GM12878 (cell line): ENCODE data around the gene PI4KB. TPM values are rescaled to one million over a fixed set of nuclear protein-coding genes. Genes with fewer than 3 reads are reported as not detected.
A peak's percentile ranks its signal among the peaks of the same experiment; 100 is the strongest.

Source experiments
- CHD2 ChIP-seq: IDR thresholded peaks from 2 replicates; pipeline ENCODE4 v1.6.1; 2011; ENCODE audit warnings: low read depth, low read length, improper control_type of control experiment, borderline replicate concordance
- CREB1 ChIP-seq: IDR thresholded peaks from 2 replicates; pipeline ENCODE4 v1.6.1; 2012; ENCODE audit warnings: low read depth, mild to moderate bottlenecking, inconsistent platforms
- JUNB ChIP-seq: IDR thresholded peaks from 2 replicates; pipeline ENCODE4 v1.6.1; 2016; ENCODE audit warnings: antibody characterized with exemption, mild to moderate bottlenecking
- NR2C1 ChIP-seq: fragments of 450-650 bp; IDR thresholded peaks from 2 replicates; pipeline ENCODE4 v1.6.1; 2017; ENCODE audit warnings: antibody characterized with exemption, mild to moderate bottlenecking, moderate library complexity
- POLR2AphosphoS2 ChIP-seq: IDR thresholded peaks from 2 replicates; pipeline ENCODE4 v1.6.1; 2011; ENCODE audit warnings: low read depth, mild to moderate bottlenecking, low read length, improper control_type of control experiment, moderate library complexity
- RAD51 ChIP-seq: fragments of 450-650 bp; IDR thresholded peaks from 2 replicates; pipeline ENCODE4 v1.6.1; 2016; ENCODE audit warnings: moderate library complexity, mild to moderate bottlenecking, inconsistent platforms
- SRF ChIP-seq, 2 experiments: IDR thresholded peaks; 2 replicates each; pipeline ENCODE4 v1.6.1; 2011; ENCODE audit warnings: low read depth in 2 of 2, low read length in 2 of 2, mild to moderate bottlenecking in 1 of 2, moderate library complexity in 1 of 2
- ZNF24 ChIP-seq: fragments of 450-650 bp; IDR thresholded peaks from 2 replicates; pipeline ENCODE4 v1.6.1; 2017; ENCODE audit warnings: antibody characterized with exemption, mild to moderate bottlenecking
- ZSCAN29 ChIP-seq: fragments of 450-650 bp; IDR thresholded peaks from 2 replicates; pipeline ENCODE4 v1.6.1; 2017; ENCODE audit warnings: mild to moderate bottlenecking, moderate library complexity
- ZZZ3 ChIP-seq: IDR thresholded peaks from 2 replicates; pipeline ENCODE4 v1.6.1; 2011; ENCODE audit warnings: low read depth; ENCODE audit not compliant: control insufficient read depth, insufficient read length
- polyA plus RNA-seq, 11 experiments: library from polyadenylated mRNA; depleted of rRNA in 4 of 11; unstranded in 6 of 11; stranded (reverse) in 5 of 11; fragments of >200 nt; fragmentation: Nextera tagmentation in 4 of 11; fragmentation: Illumina TruSeq in 1 of 11; extraction: Ambion mirVana in 4 of 11; extraction: Trizol in 1 of 11; gene quantifications; 1 replicate in 1 of 11; 2 replicates in 10 of 11; pipeline versions ENCODE4 v1.2.1 to v1.2.3, GENCODE V29; 2011 to 2016; ENCODE audit warnings: inconsistent platforms in 2 of 11, missing spikeins in 2 of 11, low read depth in 1 of 11
- total RNA-seq, 4 experiments: library from RNA; depleted of rRNA in 3 of 4; stranded (reverse); fragments of >200 nt in 3 of 4; fragmentation: Illumina TruSeq in 1 of 4; extraction: Trizol in 1 of 4; gene quantifications; 2 replicates each; pipeline versions ENCODE4 v1.2.1 to v1.2.3, GENCODE V29; 2013 to 2021
- TF ChIP-seq, protein P1 (sequence below): fragments of 150-350 bp; IDR thresholded peaks from 2 replicates; pipeline ENCODE4 v1.6.1; 2014; ENCODE audit warnings: mild to moderate bottlenecking, low read depth, low read length
- TF ChIP-seq, protein P2 (sequence below): fragments of 450-650 bp; formaldehyde crosslinking; IDR thresholded peaks from 2 replicates; pipeline ENCODE4 v1.4.0; 2020; ENCODE audit warnings: mild to moderate bottlenecking, moderate library complexity
- TF ChIP-seq, protein P3 (sequence below): fragments of 450-650 bp; IDR thresholded peaks from 2 replicates; pipeline ENCODE4 v1.6.1; 2017; ENCODE audit warnings: mild to moderate bottlenecking, low read depth, inconsistent platforms; ENCODE audit not compliant: poor library complexity, severe bottlenecking
- TF ChIP-seq, protein P4 (sequence below): fragments of 450-650 bp; conservative IDR thresholded peaks from 2 replicates; pipeline ENCODE4 v1.6.1; 2017; ENCODE audit warnings: mild to moderate bottlenecking, moderate library complexity
- TF ChIP-seq, protein P5 (sequence below): fragments of 450-650 bp; IDR thresholded peaks from 2 replicates; pipeline ENCODE4 v1.6.1; 2017; ENCODE audit warnings: mild to moderate bottlenecking
- TF ChIP-seq, protein P6 (sequence below): IDR thresholded peaks from 2 replicates; pipeline ENCODE4 v1.6.1; 2011; ENCODE audit warnings: low read depth, mild to moderate bottlenecking, low read length, moderate library complexity, borderline replicate concordance; ENCODE audit errors: extremely low read depth

Gene PI4KB
- total and polyA plus RNA-seq, 10 of the 15 experiments (the other 5 are each of a cell fraction or from before 2014, with no cell fraction given), result 3.3 to 88.3 (median 51.7) TPM

DNA sequence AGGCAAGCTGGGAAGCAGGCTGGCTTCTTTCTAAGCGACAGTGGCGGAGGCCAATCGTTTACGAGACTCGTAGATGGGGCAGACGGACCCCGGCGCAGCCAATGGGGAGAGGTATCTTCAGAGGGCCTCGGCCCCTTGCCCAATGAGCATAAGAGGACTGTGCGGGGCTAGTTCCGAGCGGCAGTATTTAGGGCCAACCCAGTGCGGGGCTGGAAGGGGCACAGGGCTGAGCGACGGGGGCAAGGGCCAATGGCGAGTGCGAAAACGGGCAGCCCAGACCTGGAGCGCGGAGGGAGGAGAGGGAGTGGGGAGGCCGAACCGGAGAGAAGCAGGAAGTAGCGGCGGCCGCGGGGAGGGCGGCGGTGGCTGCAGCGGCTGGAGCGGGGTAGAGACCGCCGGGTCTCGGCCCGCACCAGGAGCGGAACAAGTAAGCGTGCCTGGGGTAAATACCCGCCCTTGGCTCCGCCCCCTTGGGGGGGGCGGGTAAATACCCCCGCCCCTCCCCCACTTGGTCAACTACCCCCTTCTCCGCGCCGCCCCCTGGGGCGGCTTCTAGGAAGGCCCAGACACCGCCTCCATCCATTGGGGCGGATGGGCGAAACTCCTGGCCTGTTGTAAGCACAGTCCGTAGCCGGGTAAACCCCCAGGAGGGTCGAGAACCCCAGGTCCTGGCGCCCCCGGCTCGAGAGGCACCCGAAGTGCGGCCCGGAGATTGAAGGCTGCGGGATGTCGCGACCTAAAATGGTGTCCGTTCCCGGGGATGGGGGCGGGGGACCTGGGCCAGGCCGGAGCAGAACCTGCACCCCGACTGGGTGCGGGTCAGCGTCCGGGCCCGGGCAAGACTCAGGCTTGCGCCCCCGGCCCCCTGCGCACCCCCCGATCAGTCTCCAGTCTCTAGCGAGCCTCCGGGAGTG is 45.0 kb downstream of the PI4KB start, which contains the start of gene ZNF687 (continued):
- TF ChIP-seq, protein P1, sequence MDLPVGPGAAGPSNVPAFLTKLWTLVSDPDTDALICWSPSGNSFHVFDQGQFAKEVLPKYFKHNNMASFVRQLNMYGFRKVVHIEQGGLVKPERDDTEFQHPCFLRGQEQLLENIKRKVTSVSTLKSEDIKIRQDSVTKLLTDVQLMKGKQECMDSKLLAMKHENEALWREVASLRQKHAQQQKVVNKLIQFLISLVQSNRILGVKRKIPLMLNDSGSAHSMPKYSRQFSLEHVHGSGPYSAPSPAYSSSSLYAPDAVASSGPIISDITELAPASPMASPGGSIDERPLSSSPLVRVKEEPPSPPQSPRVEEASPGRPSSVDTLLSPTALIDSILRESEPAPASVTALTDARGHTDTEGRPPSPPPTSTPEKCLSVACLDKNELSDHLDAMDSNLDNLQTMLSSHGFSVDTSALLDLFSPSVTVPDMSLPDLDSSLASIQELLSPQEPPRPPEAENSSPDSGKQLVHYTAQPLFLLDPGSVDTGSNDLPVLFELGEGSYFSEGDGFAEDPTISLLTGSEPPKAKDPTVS, result peak; percentile 37; the same call in 1 of the 2 replicates
- no peak for TF ChIP-seq ZZZ3
- TF ChIP-seq JUNB, result no peak
- TF ChIP-seq POLR2AphosphoS2, result 0 out of 2 replicates have a peak, but pooled peaks have one; percentile 65
- TF ChIP-seq SRF (IDR thresholded peaks at IDR 0.05; ENCODE audit: low read depth in 2 of 2, low read length in 2 of 2), result 0 out of 4 replicates have a peak, but pooled peaks of 1 of the 2 experiments have one; percentile 6
- TF ChIP-seq NR2C1, result peak; percentile 57
- no peak for TF ChIP-seq ZNF24
- TF ChIP-seq CHD2, result peak; percentile 98
- TF ChIP-seq, protein P2, sequence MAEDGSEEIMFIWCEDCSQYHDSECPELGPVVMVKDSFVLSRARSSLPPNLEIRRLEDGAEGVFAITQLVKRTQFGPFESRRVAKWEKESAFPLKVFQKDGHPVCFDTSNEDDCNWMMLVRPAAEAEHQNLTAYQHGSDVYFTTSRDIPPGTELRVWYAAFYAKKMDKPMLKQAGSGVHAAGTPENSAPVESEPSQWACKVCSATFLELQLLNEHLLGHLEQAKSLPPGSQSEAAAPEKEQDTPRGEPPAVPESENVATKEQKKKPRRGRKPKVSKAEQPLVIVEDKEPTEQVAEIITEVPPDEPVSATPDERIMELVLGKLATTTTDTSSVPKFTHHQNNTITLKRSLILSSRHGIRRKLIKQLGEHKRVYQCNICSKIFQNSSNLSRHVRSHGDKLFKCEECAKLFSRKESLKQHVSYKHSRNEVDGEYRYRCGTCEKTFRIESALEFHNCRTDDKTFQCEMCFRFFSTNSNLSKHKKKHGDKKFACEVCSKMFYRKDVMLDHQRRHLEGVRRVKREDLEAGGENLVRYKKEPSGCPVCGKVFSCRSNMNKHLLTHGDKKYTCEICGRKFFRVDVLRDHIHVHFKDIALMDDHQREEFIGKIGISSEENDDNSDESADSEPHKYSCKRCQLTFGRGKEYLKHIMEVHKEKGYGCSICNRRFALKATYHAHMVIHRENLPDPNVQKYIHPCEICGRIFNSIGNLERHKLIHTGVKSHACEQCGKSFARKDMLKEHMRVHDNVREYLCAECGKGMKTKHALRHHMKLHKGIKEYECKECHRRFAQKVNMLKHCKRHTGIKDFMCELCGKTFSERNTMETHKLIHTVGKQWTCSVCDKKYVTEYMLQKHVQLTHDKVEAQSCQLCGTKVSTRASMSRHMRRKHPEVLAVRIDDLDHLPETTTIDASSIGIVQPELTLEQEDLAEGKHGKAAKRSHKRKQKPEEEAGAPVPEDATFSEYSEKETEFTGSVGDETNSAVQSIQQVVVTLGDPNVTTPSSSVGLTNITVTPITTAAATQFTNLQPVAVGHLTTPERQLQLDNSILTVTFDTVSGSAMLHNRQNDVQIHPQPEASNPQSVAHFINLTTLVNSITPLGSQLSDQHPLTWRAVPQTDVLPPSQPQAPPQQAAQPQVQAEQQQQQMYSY (CRISPR knock-in tag), result no peak
- TF ChIP-seq ZSCAN29, result peak; percentile 77
- TF ChIP-seq, protein P3, sequence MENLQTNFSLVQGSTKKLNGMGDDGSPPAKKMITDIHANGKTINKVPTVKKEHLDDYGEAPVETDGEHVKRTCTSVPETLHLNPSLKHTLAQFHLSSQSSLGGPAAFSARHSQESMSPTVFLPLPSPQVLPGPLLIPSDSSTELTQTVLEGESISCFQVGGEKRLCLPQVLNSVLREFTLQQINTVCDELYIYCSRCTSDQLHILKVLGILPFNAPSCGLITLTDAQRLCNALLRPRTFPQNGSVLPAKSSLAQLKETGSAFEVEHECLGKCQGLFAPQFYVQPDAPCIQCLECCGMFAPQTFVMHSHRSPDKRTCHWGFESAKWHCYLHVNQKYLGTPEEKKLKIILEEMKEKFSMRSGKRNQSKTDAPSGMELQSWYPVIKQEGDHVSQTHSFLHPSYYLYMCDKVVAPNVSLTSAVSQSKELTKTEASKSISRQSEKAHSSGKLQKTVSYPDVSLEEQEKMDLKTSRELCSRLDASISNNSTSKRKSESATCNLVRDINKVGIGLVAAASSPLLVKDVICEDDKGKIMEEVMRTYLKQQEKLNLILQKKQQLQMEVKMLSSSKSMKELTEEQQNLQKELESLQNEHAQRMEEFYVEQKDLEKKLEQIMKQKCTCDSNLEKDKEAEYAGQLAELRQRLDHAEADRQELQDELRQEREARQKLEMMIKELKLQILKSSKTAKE, result peak; percentile 99
- peak; percentile 84 for TF ChIP-seq CREB1
- no peak for TF ChIP-seq RAD51
- TF ChIP-seq, protein P4, sequence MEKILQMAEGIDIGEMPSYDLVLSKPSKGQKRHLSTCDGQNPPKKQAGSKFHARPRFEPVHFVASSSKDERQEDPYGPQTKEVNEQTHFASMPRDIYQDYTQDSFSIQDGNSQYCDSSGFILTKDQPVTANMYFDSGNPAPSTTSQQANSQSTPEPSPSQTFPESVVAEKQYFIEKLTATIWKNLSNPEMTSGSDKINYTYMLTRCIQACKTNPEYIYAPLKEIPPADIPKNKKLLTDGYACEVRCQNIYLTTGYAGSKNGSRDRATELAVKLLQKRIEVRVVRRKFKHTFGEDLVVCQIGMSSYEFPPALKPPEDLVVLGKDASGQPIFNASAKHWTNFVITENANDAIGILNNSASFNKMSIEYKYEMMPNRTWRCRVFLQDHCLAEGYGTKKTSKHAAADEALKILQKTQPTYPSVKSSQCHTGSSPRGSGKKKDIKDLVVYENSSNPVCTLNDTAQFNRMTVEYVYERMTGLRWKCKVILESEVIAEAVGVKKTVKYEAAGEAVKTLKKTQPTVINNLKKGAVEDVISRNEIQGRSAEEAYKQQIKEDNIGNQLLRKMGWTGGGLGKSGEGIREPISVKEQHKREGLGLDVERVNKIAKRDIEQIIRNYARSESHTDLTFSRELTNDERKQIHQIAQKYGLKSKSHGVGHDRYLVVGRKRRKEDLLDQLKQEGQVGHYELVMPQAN, result peak; percentile 58
- TF ChIP-seq, protein P5, sequence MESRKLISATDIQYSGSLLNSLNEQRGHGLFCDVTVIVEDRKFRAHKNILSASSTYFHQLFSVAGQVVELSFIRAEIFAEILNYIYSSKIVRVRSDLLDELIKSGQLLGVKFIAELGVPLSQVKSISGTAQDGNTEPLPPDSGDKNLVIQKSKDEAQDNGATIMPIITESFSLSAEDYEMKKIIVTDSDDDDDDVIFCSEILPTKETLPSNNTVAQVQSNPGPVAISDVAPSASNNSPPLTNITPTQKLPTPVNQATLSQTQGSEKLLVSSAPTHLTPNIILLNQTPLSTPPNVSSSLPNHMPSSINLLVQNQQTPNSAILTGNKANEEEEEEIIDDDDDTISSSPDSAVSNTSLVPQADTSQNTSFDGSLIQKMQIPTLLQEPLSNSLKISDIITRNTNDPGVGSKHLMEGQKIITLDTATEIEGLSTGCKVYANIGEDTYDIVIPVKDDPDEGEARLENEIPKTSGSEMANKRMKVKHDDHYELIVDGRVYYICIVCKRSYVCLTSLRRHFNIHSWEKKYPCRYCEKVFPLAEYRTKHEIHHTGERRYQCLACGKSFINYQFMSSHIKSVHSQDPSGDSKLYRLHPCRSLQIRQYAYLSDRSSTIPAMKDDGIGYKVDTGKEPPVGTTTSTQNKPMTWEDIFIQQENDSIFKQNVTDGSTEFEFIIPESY, result peak; percentile 88; the same call in 1 of the 2 replicates
- TF ChIP-seq, protein P6, sequence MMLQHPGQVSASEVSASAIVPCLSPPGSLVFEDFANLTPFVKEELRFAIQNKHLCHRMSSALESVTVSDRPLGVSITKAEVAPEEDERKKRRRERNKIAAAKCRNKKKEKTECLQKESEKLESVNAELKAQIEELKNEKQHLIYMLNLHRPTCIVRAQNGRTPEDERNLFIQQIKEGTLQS, result no peak
